Keratinocyte (primary cell): ENCODE measurements around the gene STRN3.

Experiments
- CTCF ChIP-seq, 3 experiments: IDR thresholded peaks in 1 of 3; conservative IDR thresholded peaks in 1 of 3; optimal IDR thresholded peaks in 1 of 3; 2 replicates in 2 of 3; 3 replicates in 1 of 3; pipeline versions ENCODE3 to v1.5.1; 2011; ENCODE audit warnings: low read length in 3 of 3, mild to moderate bottlenecking in 3 of 3, moderate library complexity in 2 of 3, control low read depth in 1 of 3, inconsistent platforms in 1 of 3; ENCODE audit not compliant: insufficient read depth in 2 of 3; ENCODE audit errors: extremely low read depth in 1 of 3
- EZH2 ChIP-seq: IDR thresholded peaks from one replicate; pipeline ENCODE4 v1.6.1; 2012; ENCODE audit warnings: inconsistent platforms, mild to moderate bottlenecking, low read length, moderate library complexity

- TF ChIP-seq CTCF (optimal IDR thresholded peaks at IDR 0.05 in 1 of 3, IDR thresholded peaks at IDR 0.05 in 1 of 3, conservative IDR thresholded peaks at IDR 0.05 in 1 of 3; ENCODE audit: extremely low read depth in 1 of 3, insufficient read depth in 2 of 3, low read length in 3 of 3) = no peak
- TF ChIP-seq EZH2 = no peak
Measured at GRCh38 chr14:30988509-30988908, 37.7 kb downstream of the STRN3 start.
